ENCODE measurements around the gene TK1.
"Not testable (repeated sequence)": the region's sequence is repeated elsewhere in the genome, so short reads cannot be mapped to it uniquely, and the experiment has no call there.

TK1 gene

GRCh38 chr17:78186692-78187595 lies at the start of gene TK1, which contains the start of gene AFMID:
Gene TK1 (minus strand): TSS chr17:78187052. CDS start chr17:78186994, 58 bp downstream.
Gene AFMID (plus strand): TSS chr17:78187362. CDS start chr17:78187371, 9 bp downstream.
- Histone ChIP-seq H3K27me3 (ENCODE audit: control insufficient read depth in 1 of 2, insufficient read depth in 2 of 2, low read length in 2 of 2) (no peaks in the 10 kb centered on the region), H3K36me3 (ENCODE audit: control insufficient read depth in 1 of 2, insufficient read depth in 2 of 2, low read length in 2 of 2) (peaks cover 0 to 5% of the 10 kb centered on the region in 2 donors), H3K4me3 (ENCODE audit: low read depth in 1 of 2, low read length in 2 of 2) (peak within 1 kb of the TSS; percentile 76 to 84), H3K9ac (ENCODE audit: low read depth in 1 of 2, low read length in 2 of 2) (peak within 1 kb of the TSS; percentile 51 to 77), H3K9me3 (ENCODE audit: control insufficient read depth in 1 of 2, low read length in 2 of 2) (no peaks in the 10 kb centered on the region), H3K4me1 (ENCODE audit: control insufficient read depth in 1 of 2, insufficient read depth in 2 of 2, low read length in 2 of 2) (peaks cover 5 to 29% of the 10 kb centered on the region in 2 donors), H3K27ac (ENCODE audit: low read depth, low read length) (peak within 1 kb of the TSS; percentile 83)

GRCh38 chr17:78235885-78236284 lies 49.0 kb upstream of the TK1 start:
- Histone ChIP-seq H3K9me3 (ENCODE audit: control insufficient read depth in 1 of 2, low read length in 2 of 2) (no peaks in the 10 kb centered on the region), H3K27ac (ENCODE audit: low read depth, low read length) (no peak overlapping the region), H3K27me3 (ENCODE audit: control insufficient read depth in 1 of 2, insufficient read depth in 2 of 2, low read length in 2 of 2) (peaks cover 17 to 20% of the 10 kb centered on the region in 2 donors), H3K4me1 (ENCODE audit: control insufficient read depth in 1 of 2, insufficient read depth in 2 of 2, low read length in 2 of 2) (no peaks in the 10 kb centered on the region), H3K36me3 (ENCODE audit: control insufficient read depth in 1 of 2, insufficient read depth in 2 of 2, low read length in 2 of 2) (no peaks in the 10 kb centered on the region), H3K9ac (ENCODE audit: low read depth in 1 of 2, low read length in 2 of 2) (no peak overlapping the region), H3K4me3 (ENCODE audit: low read depth in 1 of 2, low read length in 2 of 2) (no peak overlapping the region)

- H3K27ac ChIP-seq (ENCODE audit: low read depth, low read length); H3K4me3 ChIP-seq (ENCODE audit: low read depth in 1 of 2, low read length in 2 of 2); H3K36me3 ChIP-seq (ENCODE audit: control insufficient read depth in 1 of 2, insufficient read depth in 2 of 2, low read length in 2 of 2); H3K9me3 ChIP-seq (ENCODE audit: control insufficient read depth in 1 of 2, low read length in 2 of 2); H3K4me1 ChIP-seq (ENCODE audit: control insufficient read depth in 1 of 2, insufficient read depth in 2 of 2, low read length in 2 of 2); H3K9ac ChIP-seq (ENCODE audit: low read depth in 1 of 2, low read length in 2 of 2): not testable (repeated sequence)
- peaks cover 25 to 28% of the 10 kb centered on the region in 2 donors for H3K27me3 ChIP-seq (ENCODE audit: control insufficient read depth in 1 of 2, insufficient read depth in 2 of 2, low read length in 2 of 2)
Measured at GRCh38 chr17:78235022-78235421, 48.2 kb upstream of the TK1 start.

GRCh38 chr17:78234261-78234865 lies 47.5 kb upstream of the TK1 start:
- Histone ChIP-seq H3K27me3 (ENCODE audit: control insufficient read depth in 1 of 2, insufficient read depth in 2 of 2, low read length in 2 of 2) (peaks cover 25 to 29% of the 10 kb centered on the region in 2 donors), H3K4me1 (ENCODE audit: control insufficient read depth in 1 of 2, insufficient read depth in 2 of 2, low read length in 2 of 2) (no peaks in the 10 kb centered on the region), H3K4me3 (ENCODE audit: low read depth in 1 of 2, low read length in 2 of 2) (no peak overlapping the region), H3K36me3 (ENCODE audit: control insufficient read depth in 1 of 2, insufficient read depth in 2 of 2, low read length in 2 of 2) (no peaks in the 10 kb centered on the region), H3K9me3 (ENCODE audit: control insufficient read depth in 1 of 2, low read length in 2 of 2) (no peaks in the 10 kb centered on the region), H3K9ac (ENCODE audit: low read depth in 1 of 2, low read length in 2 of 2) (no peak overlapping the region), H3K27ac (ENCODE audit: low read depth, low read length) (no peak overlapping the region)

GRCh38 chr17:78233678-78234077 lies 46.8 kb upstream of the TK1 start:
- Histone ChIP-seq H3K4me1 (ENCODE audit: control insufficient read depth in 1 of 2, insufficient read depth in 2 of 2, low read length in 2 of 2) (no peaks in the 10 kb centered on the region), H3K36me3 (ENCODE audit: control insufficient read depth in 1 of 2, insufficient read depth in 2 of 2, low read length in 2 of 2) (no peaks in the 10 kb centered on the region), H3K9ac (ENCODE audit: low read depth in 1 of 2, low read length in 2 of 2) (no peak overlapping the region), H3K9me3 (ENCODE audit: control insufficient read depth in 1 of 2, low read length in 2 of 2) (no peaks in the 10 kb centered on the region), H3K4me3 (ENCODE audit: low read depth in 1 of 2, low read length in 2 of 2) (no peak overlapping the region), H3K27ac (ENCODE audit: low read depth, low read length) (no peak overlapping the region), H3K27me3 (ENCODE audit: control insufficient read depth in 1 of 2, insufficient read depth in 2 of 2, low read length in 2 of 2) (peaks cover 26 to 30% of the 10 kb centered on the region in 2 donors)

GRCh38 chr17:78232859-78233173 lies 46.0 kb upstream of the TK1 start:
- no peak overlapping the region for H3K27ac ChIP-seq (ENCODE audit: low read depth, low read length)
- H3K9ac ChIP-seq (ENCODE audit: low read depth in 1 of 2, low read length in 2 of 2), result no peak overlapping the region
- H3K36me3 ChIP-seq (ENCODE audit: control insufficient read depth in 1 of 2, insufficient read depth in 2 of 2, low read length in 2 of 2), result no peaks in the 10 kb centered on the region
- peaks cover 27 to 33% of the 10 kb centered on the region in 2 donors for H3K27me3 ChIP-seq (ENCODE audit: control insufficient read depth in 1 of 2, insufficient read depth in 2 of 2, low read length in 2 of 2)
- no peak overlapping the region for H3K4me3 ChIP-seq (ENCODE audit: low read depth in 1 of 2, low read length in 2 of 2)
- H3K9me3 ChIP-seq (ENCODE audit: control insufficient read depth in 1 of 2, low read length in 2 of 2), result no peaks in the 10 kb centered on the region
- no peaks in the 10 kb centered on the region for H3K4me1 ChIP-seq (ENCODE audit: control insufficient read depth in 1 of 2, insufficient read depth in 2 of 2, low read length in 2 of 2)

GRCh38 chr17:78231991-78232858 lies 45.4 kb upstream of the TK1 start:
- peaks cover 31 to 33% of the 10 kb centered on the region in 2 donors for H3K27me3 ChIP-seq (ENCODE audit: control insufficient read depth in 1 of 2, insufficient read depth in 2 of 2, low read length in 2 of 2)

GRCh38 chr17:78230996-78231935 lies 44.4 kb upstream of the TK1 start, which contains the start of gene TMEM235:
Gene TMEM235 (plus strand): TSS chr17:78231631. CDS start chr17:78232024, 393 bp downstream.
- no peaks in the 10 kb centered on the region for H3K9me3 ChIP-seq (ENCODE audit: control insufficient read depth in 1 of 2, low read length in 2 of 2)
- no peak within 1 kb of the TSS for H3K27ac ChIP-seq (ENCODE audit: low read depth, low read length)
- H3K4me1 ChIP-seq (ENCODE audit: control insufficient read depth in 1 of 2, insufficient read depth in 2 of 2, low read length in 2 of 2), result peaks cover 0 to 6% of the 10 kb centered on the region in 2 donors
- no peak within 1 kb of the TSS for H3K9ac ChIP-seq (ENCODE audit: low read depth in 1 of 2, low read length in 2 of 2)
- H3K4me3 ChIP-seq (ENCODE audit: low read depth in 1 of 2, low read length in 2 of 2), result no peak within 1 kb of the TSS
- H3K27me3 ChIP-seq (ENCODE audit: control insufficient read depth in 1 of 2, insufficient read depth in 2 of 2, low read length in 2 of 2), result peaks cover 33 to 34% of the 10 kb centered on the region in 2 donors
- H3K36me3 ChIP-seq (ENCODE audit: control insufficient read depth in 1 of 2, insufficient read depth in 2 of 2, low read length in 2 of 2), result no peaks in the 10 kb centered on the region

More at GRCh38 chr17:78231991-78232858, 45.4 kb upstream of the TK1 start:
- Histone ChIP-seq H3K9ac (ENCODE audit: low read depth in 1 of 2, low read length in 2 of 2) (no peak overlapping the region), H3K27ac (ENCODE audit: low read depth, low read length) (no peak overlapping the region), H3K9me3 (ENCODE audit: control insufficient read depth in 1 of 2, low read length in 2 of 2) (no peaks in the 10 kb centered on the region), H3K36me3 (ENCODE audit: control insufficient read depth in 1 of 2, insufficient read depth in 2 of 2, low read length in 2 of 2) (no peaks in the 10 kb centered on the region), H3K4me1 (ENCODE audit: control insufficient read depth in 1 of 2, insufficient read depth in 2 of 2, low read length in 2 of 2) (no peaks in the 10 kb centered on the region), H3K4me3 (ENCODE audit: low read depth in 1 of 2, low read length in 2 of 2) (no peak overlapping the region)

All from duodenal mucosa (tissue), 2 donors.